GM12865 (cell line): ENCODE results near the gene ITGAL.
"Not testable (repeated sequence)": the region's sequence is repeated elsewhere in the genome, so short reads cannot be mapped to it uniquely, and the experiment has no call there.

Source experiments
- DNase-seq: peaks from one replicate; pipeline ENCODE4 v3.0.0; 2010; ENCODE audit warnings: low read depth
- H3K4me3 ChIP-seq: 2 replicates; pipeline ENCODE4 v1.5.1; 2011; ENCODE audit warnings: mild to moderate bottlenecking, low read depth, low read length, control low read depth
- TF ChIP-seq, protein P1 (sequence below): IDR thresholded peaks from 2 replicates; pipeline ENCODE4 v1.5.1; 2011; ENCODE audit warnings: low read length, control low read depth, low read depth, inconsistent platforms; ENCODE audit not compliant: insufficient read depth; ENCODE audit errors: missing control alignments

Gene ITGAL

GRCh38 chr16:30533748-30534367, 61.3 kb downstream of the ITGAL start:
- TF ChIP-seq, protein P1, sequence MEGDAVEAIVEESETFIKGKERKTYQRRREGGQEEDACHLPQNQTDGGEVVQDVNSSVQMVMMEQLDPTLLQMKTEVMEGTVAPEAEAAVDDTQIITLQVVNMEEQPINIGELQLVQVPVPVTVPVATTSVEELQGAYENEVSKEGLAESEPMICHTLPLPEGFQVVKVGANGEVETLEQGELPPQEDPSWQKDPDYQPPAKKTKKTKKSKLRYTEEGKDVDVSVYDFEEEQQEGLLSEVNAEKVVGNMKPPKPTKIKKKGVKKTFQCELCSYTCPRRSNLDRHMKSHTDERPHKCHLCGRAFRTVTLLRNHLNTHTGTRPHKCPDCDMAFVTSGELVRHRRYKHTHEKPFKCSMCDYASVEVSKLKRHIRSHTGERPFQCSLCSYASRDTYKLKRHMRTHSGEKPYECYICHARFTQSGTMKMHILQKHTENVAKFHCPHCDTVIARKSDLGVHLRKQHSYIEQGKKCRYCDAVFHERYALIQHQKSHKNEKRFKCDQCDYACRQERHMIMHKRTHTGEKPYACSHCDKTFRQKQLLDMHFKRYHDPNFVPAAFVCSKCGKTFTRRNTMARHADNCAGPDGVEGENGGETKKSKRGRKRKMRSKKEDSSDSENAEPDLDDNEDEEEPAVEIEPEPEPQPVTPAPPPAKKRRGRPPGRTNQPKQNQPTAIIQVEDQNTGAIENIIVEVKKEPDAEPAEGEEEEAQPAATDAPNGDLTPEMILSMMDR: no peak
- no peak for DNase-seq
- peak overlapping the region; percentile 90 for H3K4me3 ChIP-seq

GRCh38 chr16:30534368-30535105, 62.0 kb downstream of the ITGAL start, which contains the start of gene ZNF747:
ZNF747 (minus strand) TSS chr16:30534858; CDS start chr16:30534679, 179 bp downstream.
- DNase-seq: peak; percentile 95
- TF ChIP-seq, protein P1: no peak

DNA sequence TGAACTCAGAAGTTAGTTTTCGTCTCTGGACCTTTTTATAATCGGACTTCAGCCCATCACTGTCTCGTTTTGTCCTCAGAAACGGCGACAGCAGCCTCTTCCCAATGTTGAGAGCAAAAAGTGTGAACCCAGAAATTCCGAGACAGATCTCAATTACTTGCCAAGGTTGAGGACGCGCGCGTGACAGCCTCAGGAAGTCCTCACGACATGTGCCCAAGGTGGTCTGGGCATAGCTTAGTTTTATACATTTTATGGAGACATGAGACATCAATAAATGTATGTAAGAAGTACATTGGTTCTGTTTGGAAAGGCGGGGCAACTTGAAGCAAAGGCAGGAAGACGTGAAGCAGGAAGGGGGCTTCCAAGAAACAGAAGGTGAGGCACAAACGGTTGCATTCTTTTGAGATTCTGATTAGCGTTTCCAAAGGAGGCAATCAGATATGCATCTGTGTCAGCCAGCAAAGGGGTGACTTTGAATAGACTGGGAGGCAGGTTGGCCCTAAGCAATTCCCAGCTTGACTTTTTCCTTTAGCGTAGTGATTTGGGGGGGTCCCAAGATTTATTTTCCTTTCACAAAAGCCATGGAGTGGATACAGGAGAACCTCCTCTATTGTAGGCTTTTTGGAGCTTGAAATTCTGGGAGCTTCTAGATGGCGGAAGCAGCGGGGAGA, 62.7 kb downstream of the ITGAL start:
- peak overlapping the region; percentile 90 for H3K4me3 ChIP-seq
- peak; percentile 66 for DNase-seq
- TF ChIP-seq, protein P1: no peak

More at GRCh38 chr16:30534368-30535105, 62.0 kb downstream of the ITGAL start, which contains the start of gene ZNF747:
- peak within 1 kb of the TSS; percentile 90 for H3K4me3 ChIP-seq

- peak; percentile 89 for DNase-seq
- H3K4me3 ChIP-seq: peak overlapping the region; percentile 90
- TF ChIP-seq, protein P1: peak; percentile 72
Measured at GRCh38 chr16:30535777-30536190, 63.2 kb downstream of the ITGAL start.

GRCh38 chr16:30536391-30537024, 64.0 kb downstream of the ITGAL start:
- peak overlapping the region; percentile 90 for H3K4me3 ChIP-seq

GRCh38 chr16:30539000-30539964, 66.7 kb downstream of the ITGAL start:
- H3K4me3 ChIP-seq: no peak overlapping the region
- no peak for DNase-seq
- TF ChIP-seq, protein P1: no peak

More at GRCh38 chr16:30536391-30537024, 64.0 kb downstream of the ITGAL start:
- not testable (repeated sequence) for DNase-seq

GRCh38 chr16:30539986-30540526, 67.5 kb downstream of the ITGAL start:
- H3K4me3 ChIP-seq, DNase-seq: not testable (repeated sequence)

DNA sequence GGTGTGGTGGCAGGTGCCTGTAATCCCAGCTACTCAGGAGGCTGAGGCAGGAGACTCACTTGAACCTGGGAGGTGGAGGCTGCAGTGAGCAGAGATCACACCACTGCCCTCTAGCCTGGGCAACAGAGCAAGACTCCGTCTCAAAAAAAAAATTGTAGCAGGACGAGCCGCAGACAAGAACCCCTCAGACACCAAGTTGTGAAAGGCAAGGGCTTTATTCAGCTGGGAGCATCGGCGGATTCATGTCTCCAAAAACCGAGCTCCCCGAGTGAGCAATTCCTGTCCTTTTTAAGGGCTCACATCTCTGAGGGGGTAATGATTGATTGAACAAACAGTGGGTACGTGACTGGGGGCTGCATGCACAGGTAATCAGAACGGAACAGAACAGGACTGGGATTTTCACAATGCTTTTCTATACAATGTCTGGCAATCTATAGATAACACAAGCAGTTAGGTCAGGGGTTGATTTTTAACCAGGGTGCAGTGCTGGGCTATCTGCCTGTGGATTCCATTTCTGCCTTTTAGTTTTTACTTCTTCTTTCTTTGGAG, 68.4 kb downstream of the ITGAL start:
- not testable (repeated sequence) for DNase-seq, H3K4me3 ChIP-seq
